Keratinocyte (primary cell): Measurements from ENCODE around the gene AGAP1. TPM values are rescaled to one million over a fixed set of nuclear protein-coding genes. Genes with fewer than 3 reads are reported as not detected.

Experiments
- DNase-seq: peaks from one replicate; pipeline ENCODE4 v3.0.0-alpha.2; 2011; ENCODE audit warnings: low read depth, missing footprints, low spot score
- FAIRE-seq: peaks from 2 replicates; lab custom pipeline; 2011; peaks lifted over from hg19 to GRCh38; lab: Jason Lieb, UNC
- H2AFZ ChIP-seq: 2 replicates; pipeline ENCODE4 v1.6.0; 2012; ENCODE audit warnings: low read length, control low read depth, inconsistent platforms; ENCODE audit not compliant: control insufficient read depth
- H3K27ac ChIP-seq: 2 replicates; pipeline ENCODE4 v1.5.1; 2011; ENCODE audit warnings: low read length; ENCODE audit not compliant: control insufficient read depth, insufficient read depth
- H3K27me3 ChIP-seq: 3 replicates; pipeline ENCODE4 v1.6.0; 2011; ENCODE audit warnings: low read length; ENCODE audit not compliant: control insufficient read depth, insufficient read depth; ENCODE audit errors: extremely low read depth
- H3K36me3 ChIP-seq, 2 experiments: 2 replicates in 1 of 2; 3 replicates in 1 of 2; pipeline ENCODE4 v1.5.1; 2011; ENCODE audit warnings: low read length in 2 of 2, mild to moderate bottlenecking in 1 of 2; ENCODE audit not compliant: control insufficient read depth in 2 of 2, insufficient read depth in 2 of 2; ENCODE audit errors: extremely low read depth in 1 of 2
- H3K4me1 ChIP-seq: 3 replicates; pipeline ENCODE4 v1.5.1; 2011; ENCODE audit warnings: low read length; ENCODE audit not compliant: control insufficient read depth, insufficient read depth; ENCODE audit errors: extremely low read depth
- H3K4me2 ChIP-seq: 3 replicates; pipeline ENCODE4 v1.6.0; 2011; ENCODE audit warnings: low read depth, low read length; ENCODE audit not compliant: control insufficient read depth, insufficient read depth; ENCODE audit errors: extremely low read depth
- H3K4me3 ChIP-seq, 3 experiments: fragments of 200-600 bp in 1 of 3; sonication (generic) in 1 of 3; 2 replicates in 2 of 3; 3 replicates in 1 of 3; pipeline ENCODE4 v1.5.1; 2011 to 2016; ENCODE audit warnings: low read length in 3 of 3, mild to moderate bottlenecking in 3 of 3, control low read depth in 2 of 3, inconsistent platforms in 1 of 3, low read depth in 1 of 3, mixed read lengths in 1 of 3, mixed run types in 1 of 3, moderate library complexity in 1 of 3; ENCODE audit not compliant: control insufficient read depth in 2 of 3, insufficient read depth in 2 of 3; ENCODE audit errors: extremely low read depth in 1 of 3
- H3K79me2 ChIP-seq: 2 replicates; pipeline ENCODE4 v1.6.0; 2012; ENCODE audit warnings: low read length; ENCODE audit not compliant: control insufficient read depth, insufficient read depth
- H3K9ac ChIP-seq: 3 replicates; pipeline ENCODE4 v1.6.0; 2011; ENCODE audit warnings: low read length; ENCODE audit not compliant: control insufficient read depth, insufficient read depth; ENCODE audit errors: extremely low read depth
- H3K9me1 ChIP-seq: 3 replicates; pipeline ENCODE4 v1.6.0; 2011; ENCODE audit warnings: low read length; ENCODE audit not compliant: control insufficient read depth, insufficient read depth; ENCODE audit errors: extremely low read depth
- H3K9me3 ChIP-seq: 2 replicates; pipeline ENCODE4 v1.5.1; 2012; ENCODE audit warnings: low read depth, low read length; ENCODE audit not compliant: control insufficient read depth
- H4K20me1 ChIP-seq: 3 replicates; pipeline ENCODE4 v1.6.0; 2011; ENCODE audit warnings: low read length; ENCODE audit not compliant: control insufficient read depth, insufficient read depth; ENCODE audit errors: extremely low read depth
- EZH2 ChIP-seq: IDR thresholded peaks from one replicate; pipeline ENCODE4 v1.6.1; 2012; ENCODE audit warnings: inconsistent platforms, mild to moderate bottlenecking, low read length, moderate library complexity
- dilution Hi-C: fragments of 300-500 bp; cut with MboI; formaldehyde crosslinking; loops from one replicate; pipeline ENCODE4 v1.7.0; 2020; ENCODE audit warnings: low sequenced_read_pairs; ENCODE audit not compliant: extremely low pct_ligation_motif_present
- polyA plus RNA-seq, 5 experiments: library from polyadenylated mRNA; depleted of rRNA in 3 of 5; stranded (reverse) in 3 of 5; stranded (forward) in 1 of 5; unstranded in 1 of 5; fragments of >200 nt; gene quantifications; 1 replicate in 1 of 5; 2 replicates in 3 of 5; 3 replicates in 1 of 5; pipeline versions ENCODE4 v1.2.1 to v1.2.3, GENCODE V29; 2011 to 2012; ENCODE audit warnings: missing spikeins in 2 of 5, low read depth in 1 of 5, low replicate concordance in 1 of 5
- TF ChIP-seq, protein P1 (sequence below), 3 experiments: IDR thresholded peaks in 1 of 3; conservative IDR thresholded peaks in 1 of 3; optimal IDR thresholded peaks in 1 of 3; 2 replicates in 2 of 3; 3 replicates in 1 of 3; pipeline versions ENCODE3 to v1.5.1; 2011; ENCODE audit warnings: low read length in 3 of 3, mild to moderate bottlenecking in 3 of 3, moderate library complexity in 2 of 3, control low read depth in 1 of 3, inconsistent platforms in 1 of 3; ENCODE audit not compliant: insufficient read depth in 2 of 3; ENCODE audit errors: extremely low read depth in 1 of 3

The AGAP1 gene
- polyA plus RNA-seq, 1 donor (not counting 4 experiments of a cell fraction or from before 2014, with no cell fraction given), result 12.6 TPM

DNA sequence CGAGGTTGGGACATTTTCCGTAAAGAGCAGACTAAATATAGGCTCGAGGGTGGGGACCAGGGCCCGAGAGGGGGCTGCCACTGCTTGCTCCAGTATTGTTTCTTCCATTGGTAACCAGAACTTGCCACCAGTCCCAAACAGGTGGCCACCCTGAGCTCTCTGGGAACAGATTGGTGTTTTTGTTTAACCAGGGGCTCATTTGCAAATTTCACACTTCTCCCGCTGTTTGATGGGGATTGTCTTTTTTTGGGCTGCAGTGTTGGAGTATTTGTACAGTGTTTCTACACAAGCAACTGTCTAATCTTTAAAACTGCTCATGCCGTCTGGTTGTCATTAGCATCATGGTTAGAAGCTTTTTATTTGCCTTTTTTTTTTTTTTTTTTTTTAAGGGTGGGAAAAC lies 8.5 kb downstream of the AGAP1 start:
- no peak for TF ChIP-seq EZH2
- TF ChIP-seq, protein P1, sequence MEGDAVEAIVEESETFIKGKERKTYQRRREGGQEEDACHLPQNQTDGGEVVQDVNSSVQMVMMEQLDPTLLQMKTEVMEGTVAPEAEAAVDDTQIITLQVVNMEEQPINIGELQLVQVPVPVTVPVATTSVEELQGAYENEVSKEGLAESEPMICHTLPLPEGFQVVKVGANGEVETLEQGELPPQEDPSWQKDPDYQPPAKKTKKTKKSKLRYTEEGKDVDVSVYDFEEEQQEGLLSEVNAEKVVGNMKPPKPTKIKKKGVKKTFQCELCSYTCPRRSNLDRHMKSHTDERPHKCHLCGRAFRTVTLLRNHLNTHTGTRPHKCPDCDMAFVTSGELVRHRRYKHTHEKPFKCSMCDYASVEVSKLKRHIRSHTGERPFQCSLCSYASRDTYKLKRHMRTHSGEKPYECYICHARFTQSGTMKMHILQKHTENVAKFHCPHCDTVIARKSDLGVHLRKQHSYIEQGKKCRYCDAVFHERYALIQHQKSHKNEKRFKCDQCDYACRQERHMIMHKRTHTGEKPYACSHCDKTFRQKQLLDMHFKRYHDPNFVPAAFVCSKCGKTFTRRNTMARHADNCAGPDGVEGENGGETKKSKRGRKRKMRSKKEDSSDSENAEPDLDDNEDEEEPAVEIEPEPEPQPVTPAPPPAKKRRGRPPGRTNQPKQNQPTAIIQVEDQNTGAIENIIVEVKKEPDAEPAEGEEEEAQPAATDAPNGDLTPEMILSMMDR (optimal IDR thresholded peaks at IDR 0.05 in 1 of 3, IDR thresholded peaks at IDR 0.05 in 1 of 3, conservative IDR thresholded peaks at IDR 0.05 in 1 of 3; ENCODE audit: extremely low read depth in 1 of 3, insufficient read depth in 2 of 3, low read length in 3 of 3), result no peak
- DNase-seq (no peak), FAIRE-seq (no peak)
- dilution Hi-C loops, result no loop called here
- Histone ChIP-seq H3K4me3 (no peak overlapping the region), H2AFZ (no peak overlapping the region), H3K9ac (no peak overlapping the region), H4K20me1 (peaks cover 16% of the 10 kb centered on the region), H3K9me1 (peaks cover 9% of the 10 kb centered on the region), H3K27ac (no peak overlapping the region), H3K4me2 (no peak overlapping the region), H3K79me2 (peaks cover 82% of the 10 kb centered on the region), H3K9me3 (no peaks in the 10 kb centered on the region), H3K4me1 (peaks cover 24% of the 10 kb centered on the region), H3K27me3 (no peaks in the 10 kb centered on the region), H3K36me3 (peaks cover 0 to 1% of the 10 kb centered on the region in 2 experiments)

DNA sequence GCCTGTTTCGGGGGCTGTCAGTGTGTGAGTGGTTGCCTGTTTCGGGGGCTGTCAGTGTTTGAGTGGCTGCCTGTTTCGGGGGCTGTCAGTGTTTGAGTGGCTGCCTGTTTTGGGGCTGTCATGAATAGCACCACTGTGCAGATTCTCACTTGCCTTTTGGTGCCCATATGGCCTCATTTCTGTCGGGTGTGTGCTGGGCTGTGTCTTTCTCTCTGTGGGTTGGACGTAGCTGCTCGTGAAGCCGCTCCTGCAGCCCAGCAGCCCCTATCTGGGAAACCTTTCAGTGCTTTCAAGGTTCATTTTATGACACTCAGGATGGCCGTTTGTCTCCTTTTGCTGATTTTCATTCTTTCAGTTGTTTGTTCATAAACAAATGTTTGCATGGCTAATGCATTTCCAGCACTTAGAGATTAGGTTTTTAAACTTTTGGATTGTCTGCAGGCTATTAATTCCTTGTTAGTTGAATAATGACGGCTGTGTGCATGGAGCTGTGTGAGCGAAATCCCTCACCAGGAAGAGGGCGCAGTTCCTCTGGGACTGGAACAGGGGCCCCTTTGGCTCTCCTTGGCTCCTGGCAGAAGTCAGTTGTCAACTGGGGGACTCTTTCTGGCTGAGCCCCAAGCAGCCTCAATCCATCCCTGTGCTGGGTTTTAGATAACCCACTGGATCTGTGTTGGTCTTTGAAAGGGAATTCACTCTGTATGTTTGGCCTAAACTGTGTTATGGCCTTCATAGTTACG lies 10.8 kb downstream of the AGAP1 start:
- dilution Hi-C loops, result no loop called here
- H4K20me1 ChIP-seq, result peaks cover 18% of the 10 kb centered on the region
- FAIRE-seq (no peak), DNase-seq (no peak)
- no peak for TF ChIP-seq EZH2
- TF ChIP-seq, protein P1 (optimal IDR thresholded peaks at IDR 0.05 in 1 of 3, IDR thresholded peaks at IDR 0.05 in 1 of 3, conservative IDR thresholded peaks at IDR 0.05 in 1 of 3; ENCODE audit: extremely low read depth in 1 of 3, insufficient read depth in 2 of 3, low read length in 3 of 3), result no peak
- no peak overlapping the region for H3K27ac ChIP-seq
- peaks cover 73% of the 10 kb centered on the region for H3K79me2 ChIP-seq
- H3K9ac ChIP-seq, result no peak overlapping the region
- H3K27me3 ChIP-seq, result no peaks in the 10 kb centered on the region
- peaks cover 0 to 2% of the 10 kb centered on the region in 2 experiments for H3K36me3 ChIP-seq
- H3K9me3 ChIP-seq, result no peaks in the 10 kb centered on the region
- H3K4me2 ChIP-seq, result no peak overlapping the region
- peaks cover 9% of the 10 kb centered on the region for H3K9me1 ChIP-seq
- H3K4me3 ChIP-seq, result no peak overlapping the region
- no peak overlapping the region for H2AFZ ChIP-seq
- H3K4me1 ChIP-seq, result peaks cover 24% of the 10 kb centered on the region
